Keratinocyte (primary cell): Measurements from ENCODE around the gene RTN4R. TPM values are rescaled to one million over a fixed set of nuclear protein-coding genes. Genes with fewer than 3 reads are reported as not detected.

Source experiments
- DNase-seq: peaks from one replicate; pipeline ENCODE4 v3.0.0-alpha.2; 2011; ENCODE audit warnings: low read depth, missing footprints, low spot score
- FAIRE-seq: peaks from 2 replicates; lab custom pipeline; 2011; peaks lifted over from hg19 to GRCh38; lab: Jason Lieb, UNC
- H2AFZ ChIP-seq: 2 replicates; pipeline ENCODE4 v1.6.0; 2012; ENCODE audit warnings: low read length, control low read depth, inconsistent platforms; ENCODE audit not compliant: control insufficient read depth
- H3K27ac ChIP-seq: 2 replicates; pipeline ENCODE4 v1.5.1; 2011; ENCODE audit warnings: low read length; ENCODE audit not compliant: control insufficient read depth, insufficient read depth
- H3K27me3 ChIP-seq: 3 replicates; pipeline ENCODE4 v1.6.0; 2011; ENCODE audit warnings: low read length; ENCODE audit not compliant: control insufficient read depth, insufficient read depth; ENCODE audit errors: extremely low read depth
- H3K36me3 ChIP-seq, 2 experiments: 2 replicates in 1 of 2; 3 replicates in 1 of 2; pipeline ENCODE4 v1.5.1; 2011; ENCODE audit warnings: low read length in 2 of 2, mild to moderate bottlenecking in 1 of 2; ENCODE audit not compliant: control insufficient read depth in 2 of 2, insufficient read depth in 2 of 2; ENCODE audit errors: extremely low read depth in 1 of 2
- H3K4me1 ChIP-seq: 3 replicates; pipeline ENCODE4 v1.5.1; 2011; ENCODE audit warnings: low read length; ENCODE audit not compliant: control insufficient read depth, insufficient read depth; ENCODE audit errors: extremely low read depth
- H3K4me2 ChIP-seq: 3 replicates; pipeline ENCODE4 v1.6.0; 2011; ENCODE audit warnings: low read depth, low read length; ENCODE audit not compliant: control insufficient read depth, insufficient read depth; ENCODE audit errors: extremely low read depth
- H3K4me3 ChIP-seq, 3 experiments: fragments of 200-600 bp in 1 of 3; sonication (generic) in 1 of 3; 2 replicates in 2 of 3; 3 replicates in 1 of 3; pipeline ENCODE4 v1.5.1; 2011 to 2016; ENCODE audit warnings: low read length in 3 of 3, mild to moderate bottlenecking in 3 of 3, control low read depth in 2 of 3, inconsistent platforms in 1 of 3, low read depth in 1 of 3, mixed read lengths in 1 of 3, mixed run types in 1 of 3, moderate library complexity in 1 of 3; ENCODE audit not compliant: control insufficient read depth in 2 of 3, insufficient read depth in 2 of 3; ENCODE audit errors: extremely low read depth in 1 of 3
- H3K79me2 ChIP-seq: 2 replicates; pipeline ENCODE4 v1.6.0; 2012; ENCODE audit warnings: low read length; ENCODE audit not compliant: control insufficient read depth, insufficient read depth
- H3K9ac ChIP-seq: 3 replicates; pipeline ENCODE4 v1.6.0; 2011; ENCODE audit warnings: low read length; ENCODE audit not compliant: control insufficient read depth, insufficient read depth; ENCODE audit errors: extremely low read depth
- H3K9me1 ChIP-seq: 3 replicates; pipeline ENCODE4 v1.6.0; 2011; ENCODE audit warnings: low read length; ENCODE audit not compliant: control insufficient read depth, insufficient read depth; ENCODE audit errors: extremely low read depth
- H3K9me3 ChIP-seq: 2 replicates; pipeline ENCODE4 v1.5.1; 2012; ENCODE audit warnings: low read depth, low read length; ENCODE audit not compliant: control insufficient read depth
- H4K20me1 ChIP-seq: 3 replicates; pipeline ENCODE4 v1.6.0; 2011; ENCODE audit warnings: low read length; ENCODE audit not compliant: control insufficient read depth, insufficient read depth; ENCODE audit errors: extremely low read depth
- EZH2 ChIP-seq: IDR thresholded peaks from one replicate; pipeline ENCODE4 v1.6.1; 2012; ENCODE audit warnings: inconsistent platforms, mild to moderate bottlenecking, low read length, moderate library complexity
- dilution Hi-C: fragments of 300-500 bp; cut with MboI; formaldehyde crosslinking; loops from one replicate; pipeline ENCODE4 v1.7.0; 2020; ENCODE audit warnings: low sequenced_read_pairs; ENCODE audit not compliant: extremely low pct_ligation_motif_present
- polyA plus RNA-seq, 5 experiments: library from polyadenylated mRNA; depleted of rRNA in 3 of 5; stranded (reverse) in 3 of 5; stranded (forward) in 1 of 5; unstranded in 1 of 5; fragments of >200 nt; gene quantifications; 1 replicate in 1 of 5; 2 replicates in 3 of 5; 3 replicates in 1 of 5; pipeline versions ENCODE4 v1.2.1 to v1.2.3, GENCODE V29; 2011 to 2012; ENCODE audit warnings: missing spikeins in 2 of 5, low read depth in 1 of 5, low replicate concordance in 1 of 5
- TF ChIP-seq, protein P1 (sequence below), 3 experiments: IDR thresholded peaks in 1 of 3; conservative IDR thresholded peaks in 1 of 3; optimal IDR thresholded peaks in 1 of 3; 2 replicates in 2 of 3; 3 replicates in 1 of 3; pipeline versions ENCODE3 to v1.5.1; 2011; ENCODE audit warnings: low read length in 3 of 3, mild to moderate bottlenecking in 3 of 3, moderate library complexity in 2 of 3, control low read depth in 1 of 3, inconsistent platforms in 1 of 3; ENCODE audit not compliant: insufficient read depth in 2 of 3; ENCODE audit errors: extremely low read depth in 1 of 3

RTN4R gene
- polyA plus RNA-seq, 1 donor (not counting 4 experiments of a cell fraction or from before 2014, with no cell fraction given), result 2.5 TPM

DNA sequence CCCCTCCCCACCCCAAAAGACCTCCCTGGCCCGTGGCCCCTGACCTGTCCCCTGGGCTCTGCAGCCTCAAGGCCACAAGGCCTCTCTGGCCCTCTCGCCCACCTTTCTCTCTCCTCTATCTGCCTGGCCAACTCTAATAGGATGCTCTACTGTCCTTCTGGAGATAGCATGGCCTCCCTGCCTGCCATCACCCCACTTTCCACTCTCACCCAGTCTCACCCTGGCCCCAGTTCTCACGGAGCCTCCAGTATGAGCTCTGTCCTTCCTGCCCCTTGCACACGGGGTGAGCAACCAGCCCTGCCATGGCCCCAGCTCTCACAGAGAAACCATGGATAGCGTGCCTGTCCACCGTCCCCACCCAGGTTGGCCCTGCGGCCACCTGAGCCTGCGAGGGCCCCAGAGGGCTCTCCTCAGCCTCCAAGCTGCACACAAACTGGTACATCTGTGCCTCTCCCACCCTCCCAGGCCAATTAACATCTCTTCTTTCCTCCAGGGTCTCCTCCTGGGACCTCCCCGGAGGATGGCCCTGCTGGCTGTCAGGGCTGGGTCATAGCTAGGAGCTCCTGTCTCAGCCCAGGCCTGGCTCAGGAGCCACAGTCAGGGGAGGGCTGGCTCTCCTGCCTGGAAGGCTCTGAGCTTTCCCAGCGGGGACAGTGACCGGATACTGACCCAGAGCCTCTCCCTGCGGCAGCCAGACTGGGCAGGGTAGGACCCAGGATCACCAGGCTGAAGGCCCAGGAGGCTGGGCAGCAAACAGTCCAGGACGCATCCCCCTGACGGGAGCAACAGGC lies 22.3 kb downstream of the RTN4R start:
- no peak for FAIRE-seq

DNA sequence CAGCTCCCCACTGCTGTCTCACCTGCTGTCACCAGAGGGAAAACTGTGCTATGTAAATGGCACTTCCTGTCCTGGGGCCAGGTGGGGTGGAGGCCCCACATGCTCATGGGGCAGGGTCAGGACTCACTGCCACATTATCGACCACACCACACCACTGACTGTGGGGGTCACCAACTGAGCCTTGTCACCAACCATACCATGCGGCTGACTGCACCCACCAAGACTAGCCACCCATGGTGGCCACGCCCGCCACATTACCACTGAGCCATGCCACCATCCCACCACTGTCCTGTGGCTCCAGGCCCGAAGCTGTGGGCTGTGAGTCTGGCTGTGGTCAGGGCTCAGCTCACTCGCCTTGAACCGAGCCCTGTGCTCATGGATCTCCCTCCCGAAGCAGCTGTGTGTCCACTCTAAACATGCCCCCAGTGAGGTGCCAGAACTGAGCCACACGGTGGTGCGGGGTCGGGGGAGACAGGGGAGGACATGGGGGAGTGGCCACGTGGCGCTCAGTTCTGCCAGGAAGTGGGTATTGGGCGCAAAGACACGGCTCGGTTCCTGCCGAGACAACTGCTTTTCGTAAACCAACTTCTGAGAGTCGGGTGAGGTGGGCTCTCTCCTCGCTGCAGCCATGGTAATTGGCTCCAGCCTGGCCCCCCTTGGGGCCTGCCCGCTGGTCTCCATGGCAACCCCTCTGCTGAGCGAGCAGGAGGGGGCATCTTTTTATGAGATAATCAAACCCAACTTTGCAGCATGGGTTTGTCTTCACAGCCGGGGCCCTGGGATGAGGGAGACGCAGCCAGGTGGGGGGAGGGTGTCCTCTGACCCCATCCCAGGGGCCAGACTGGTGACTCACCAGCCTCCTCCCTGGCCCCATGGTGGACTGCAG lies 23.2 kb downstream of the RTN4R start:
- no peak overlapping the region for H2AFZ ChIP-seq
- H3K4me1 ChIP-seq, result peaks cover 23% of the 10 kb centered on the region
- H3K9me3 ChIP-seq, result no peaks in the 10 kb centered on the region
- no peak overlapping the region for H3K27ac ChIP-seq
- H3K9ac ChIP-seq, result no peak overlapping the region
- no peak for DNase-seq
- H3K36me3 ChIP-seq, result no peaks in the 10 kb centered on the region
- no peaks in the 10 kb centered on the region for H3K27me3 ChIP-seq
- H3K79me2 ChIP-seq, result no peaks in the 10 kb centered on the region
- no peaks in the 10 kb centered on the region for H3K9me1 ChIP-seq
- no peak for FAIRE-seq
- H3K4me3 ChIP-seq, result no peak overlapping the region
- peaks cover 2% of the 10 kb centered on the region for H4K20me1 ChIP-seq
- dilution Hi-C loops, result no loop called here
- no peak overlapping the region for H3K4me2 ChIP-seq
- no peak for TF ChIP-seq EZH2

More for the DNA sequence above, 22.3 kb downstream of the RTN4R start:
- no peak overlapping the region for H3K27ac ChIP-seq
- dilution Hi-C loops, result no loop called here
- no peaks in the 10 kb centered on the region for H3K27me3 ChIP-seq
- H3K36me3 ChIP-seq, result no peaks in the 10 kb centered on the region
- H4K20me1 ChIP-seq, result peaks cover 2% of the 10 kb centered on the region
- H2AFZ ChIP-seq, result no peak overlapping the region
- no peak overlapping the region for H3K9ac ChIP-seq
- H3K4me2 ChIP-seq, result no peak overlapping the region
- DNase-seq, result no peak
- peaks cover 26% of the 10 kb centered on the region for H3K4me1 ChIP-seq
- H3K79me2 ChIP-seq, result no peaks in the 10 kb centered on the region
- TF ChIP-seq, protein P1, sequence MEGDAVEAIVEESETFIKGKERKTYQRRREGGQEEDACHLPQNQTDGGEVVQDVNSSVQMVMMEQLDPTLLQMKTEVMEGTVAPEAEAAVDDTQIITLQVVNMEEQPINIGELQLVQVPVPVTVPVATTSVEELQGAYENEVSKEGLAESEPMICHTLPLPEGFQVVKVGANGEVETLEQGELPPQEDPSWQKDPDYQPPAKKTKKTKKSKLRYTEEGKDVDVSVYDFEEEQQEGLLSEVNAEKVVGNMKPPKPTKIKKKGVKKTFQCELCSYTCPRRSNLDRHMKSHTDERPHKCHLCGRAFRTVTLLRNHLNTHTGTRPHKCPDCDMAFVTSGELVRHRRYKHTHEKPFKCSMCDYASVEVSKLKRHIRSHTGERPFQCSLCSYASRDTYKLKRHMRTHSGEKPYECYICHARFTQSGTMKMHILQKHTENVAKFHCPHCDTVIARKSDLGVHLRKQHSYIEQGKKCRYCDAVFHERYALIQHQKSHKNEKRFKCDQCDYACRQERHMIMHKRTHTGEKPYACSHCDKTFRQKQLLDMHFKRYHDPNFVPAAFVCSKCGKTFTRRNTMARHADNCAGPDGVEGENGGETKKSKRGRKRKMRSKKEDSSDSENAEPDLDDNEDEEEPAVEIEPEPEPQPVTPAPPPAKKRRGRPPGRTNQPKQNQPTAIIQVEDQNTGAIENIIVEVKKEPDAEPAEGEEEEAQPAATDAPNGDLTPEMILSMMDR (optimal IDR thresholded peaks at IDR 0.05 in 1 of 3, IDR thresholded peaks at IDR 0.05 in 1 of 3, conservative IDR thresholded peaks at IDR 0.05 in 1 of 3; ENCODE audit: extremely low read depth in 1 of 3, insufficient read depth in 2 of 3, low read length in 3 of 3), result no peak
- no peak for TF ChIP-seq EZH2
- no peaks in the 10 kb centered on the region for H3K9me1 ChIP-seq
- no peak overlapping the region for H3K4me3 ChIP-seq
- H3K9me3 ChIP-seq, result no peaks in the 10 kb centered on the region
